Retinal pigment epithelial cell (primary cell): ENCODE results near the gene HMGB4.

Source experiments
- DNase-seq: peaks from one replicate; pipeline ENCODE4 v3.0.0-alpha.2; 2010; ENCODE audit warnings: low read depth
- H3K4me3 ChIP-seq: 2 replicates; pipeline ENCODE4 v1.5.1; 2011; ENCODE audit warnings: mild to moderate bottlenecking, low read length, control low read depth, moderate library complexity
- TF ChIP-seq, protein P1 (sequence below): conservative IDR thresholded peaks from 2 replicates; pipeline ENCODE4 v1.5.1; 2011; ENCODE audit warnings: low read depth, low read length, control low read depth, inconsistent platforms

The HMGB4 gene

GRCh38 chr1:33826311-33826710 lies 37.6 kb upstream of the HMGB4 start:
- no peak overlapping the region for H3K4me3 ChIP-seq
- DNase-seq: no peak
- TF ChIP-seq, protein P1, sequence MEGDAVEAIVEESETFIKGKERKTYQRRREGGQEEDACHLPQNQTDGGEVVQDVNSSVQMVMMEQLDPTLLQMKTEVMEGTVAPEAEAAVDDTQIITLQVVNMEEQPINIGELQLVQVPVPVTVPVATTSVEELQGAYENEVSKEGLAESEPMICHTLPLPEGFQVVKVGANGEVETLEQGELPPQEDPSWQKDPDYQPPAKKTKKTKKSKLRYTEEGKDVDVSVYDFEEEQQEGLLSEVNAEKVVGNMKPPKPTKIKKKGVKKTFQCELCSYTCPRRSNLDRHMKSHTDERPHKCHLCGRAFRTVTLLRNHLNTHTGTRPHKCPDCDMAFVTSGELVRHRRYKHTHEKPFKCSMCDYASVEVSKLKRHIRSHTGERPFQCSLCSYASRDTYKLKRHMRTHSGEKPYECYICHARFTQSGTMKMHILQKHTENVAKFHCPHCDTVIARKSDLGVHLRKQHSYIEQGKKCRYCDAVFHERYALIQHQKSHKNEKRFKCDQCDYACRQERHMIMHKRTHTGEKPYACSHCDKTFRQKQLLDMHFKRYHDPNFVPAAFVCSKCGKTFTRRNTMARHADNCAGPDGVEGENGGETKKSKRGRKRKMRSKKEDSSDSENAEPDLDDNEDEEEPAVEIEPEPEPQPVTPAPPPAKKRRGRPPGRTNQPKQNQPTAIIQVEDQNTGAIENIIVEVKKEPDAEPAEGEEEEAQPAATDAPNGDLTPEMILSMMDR: no peak

DNA sequence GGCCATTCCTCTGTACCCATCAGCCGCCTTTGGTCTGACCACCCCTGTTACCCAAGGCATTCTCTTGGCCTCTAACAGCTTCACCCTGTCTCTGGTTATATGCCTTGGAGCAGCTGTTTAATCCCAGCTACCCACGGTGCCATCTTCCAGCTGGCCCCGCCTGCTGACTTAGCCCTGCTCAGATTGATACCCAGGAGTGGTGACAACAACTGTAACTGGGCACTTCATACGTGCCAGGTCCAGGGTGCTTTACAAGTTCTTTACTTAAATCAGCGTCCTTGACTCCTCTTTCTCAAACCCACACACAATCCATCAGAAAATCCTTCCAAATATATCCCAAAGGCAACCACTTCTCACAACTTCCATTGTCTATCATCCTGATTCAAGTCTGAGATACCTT lies 37.2 kb upstream of the HMGB4 start:
- no peak for DNase-seq

DNA sequence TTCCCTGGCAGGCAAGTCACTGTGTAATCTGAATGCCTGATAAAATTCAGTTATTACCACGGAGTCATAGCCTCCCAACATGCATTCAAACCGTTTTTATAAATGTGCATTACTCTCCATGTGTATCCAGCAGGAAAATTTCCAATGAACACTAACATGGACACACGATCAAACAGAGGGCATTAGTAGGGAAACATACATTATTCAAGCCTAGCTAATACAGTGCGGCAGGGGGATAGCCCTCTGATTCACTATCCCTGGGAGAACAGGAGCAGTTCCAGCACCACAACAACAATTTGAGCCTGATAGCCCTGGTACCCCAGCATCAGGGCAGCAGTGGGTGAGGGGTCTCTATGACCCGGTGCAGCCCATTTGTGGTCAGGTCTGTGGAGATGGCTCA lies 35.8 kb upstream of the HMGB4 start:
- TF ChIP-seq, protein P1: no peak
- no peak overlapping the region for H3K4me3 ChIP-seq
- DNase-seq: no peak

More for the DNA sequence above, 37.2 kb upstream of the HMGB4 start:
- no peak overlapping the region for H3K4me3 ChIP-seq
- TF ChIP-seq, protein P1: no peak

DNA sequence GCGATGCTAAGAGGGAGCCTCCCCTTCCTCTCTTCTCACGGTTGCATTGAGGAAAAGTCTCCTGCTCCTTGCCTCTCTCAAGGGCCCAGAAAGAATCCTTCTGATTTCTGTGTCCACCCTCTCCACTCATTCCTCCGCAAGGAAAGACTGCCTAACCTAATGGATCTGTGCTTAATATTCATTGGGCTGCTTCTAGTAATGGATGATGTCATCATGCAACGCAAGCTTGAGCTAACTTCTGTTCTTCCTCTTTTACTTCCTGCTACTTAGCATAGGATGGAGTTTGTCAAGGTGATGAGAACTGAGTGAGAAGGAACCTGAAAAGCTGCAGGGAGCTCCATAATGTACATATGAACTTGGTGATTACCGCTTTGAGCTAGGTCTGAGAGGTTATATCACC lies 35.2 kb upstream of the HMGB4 start:
- H3K4me3 ChIP-seq: no peak overlapping the region
- DNase-seq: no peak
- TF ChIP-seq, protein P1: no peak

DNA sequence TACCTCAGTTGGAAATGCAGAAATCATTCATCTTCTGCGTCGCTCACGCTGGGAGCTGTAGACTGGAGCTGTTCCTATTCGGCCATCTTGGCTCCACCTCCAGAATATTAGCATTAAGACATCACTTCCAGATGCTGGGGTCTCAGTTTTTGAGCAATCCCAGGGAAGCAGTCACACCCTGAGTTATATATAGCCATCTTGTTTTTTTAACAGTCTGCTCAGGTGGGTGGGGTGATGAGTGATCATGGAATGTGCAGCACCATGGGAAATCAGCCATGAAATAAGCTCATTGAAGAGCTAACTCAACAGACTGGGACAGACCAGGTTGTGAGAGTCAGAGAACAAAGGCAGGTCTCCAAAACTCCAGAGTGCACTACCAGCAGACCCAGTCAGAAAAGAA lies 27.0 kb upstream of the HMGB4 start:
- TF ChIP-seq, protein P1: no peak
- DNase-seq: no peak
- no peak overlapping the region for H3K4me3 ChIP-seq

GRCh38 chr1:33837635-33838034 lies 26.2 kb upstream of the HMGB4 start:
- TF ChIP-seq, protein P1: no peak
- no peak overlapping the region for H3K4me3 ChIP-seq
- DNase-seq: no peak

DNA sequence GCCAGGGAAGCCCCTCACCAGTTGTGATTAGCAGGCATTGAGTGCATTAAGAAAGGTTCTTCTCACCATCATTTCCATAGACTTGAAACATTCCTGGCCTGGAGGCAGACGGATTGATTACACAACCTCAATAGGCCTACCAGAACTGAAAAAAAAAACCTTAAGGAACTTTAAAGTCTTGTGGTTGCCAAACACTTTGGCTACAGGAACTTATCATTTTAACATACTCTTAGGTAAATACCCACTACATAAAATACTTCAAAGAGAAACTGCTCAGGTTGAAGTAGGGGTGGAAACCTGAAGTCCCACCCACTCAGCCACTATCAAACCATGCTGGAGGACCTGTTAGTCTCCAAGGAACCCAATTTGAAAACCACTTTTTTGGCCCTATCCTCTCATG lies 22.4 kb upstream of the HMGB4 start:
- TF ChIP-seq, protein P1: no peak
- no peak for DNase-seq
- no peak overlapping the region for H3K4me3 ChIP-seq
